Keratinocyte (primary cell): ENCODE measurements around the gene CLDND1.

ENCODE experiments used
- CTCF ChIP-seq, 3 experiments: IDR thresholded peaks in 1 of 3; conservative IDR thresholded peaks in 1 of 3; optimal IDR thresholded peaks in 1 of 3; 2 replicates in 2 of 3; 3 replicates in 1 of 3; pipeline versions ENCODE3 to v1.5.1; 2011; ENCODE audit warnings: low read length in 3 of 3, mild to moderate bottlenecking in 3 of 3, moderate library complexity in 2 of 3, control low read depth in 1 of 3, inconsistent platforms in 1 of 3; ENCODE audit not compliant: insufficient read depth in 2 of 3; ENCODE audit errors: extremely low read depth in 1 of 3
- EZH2 ChIP-seq: IDR thresholded peaks from one replicate; pipeline ENCODE4 v1.6.1; 2012; ENCODE audit warnings: inconsistent platforms, mild to moderate bottlenecking, low read length, moderate library complexity

GRCh38 chr3:98483626-98484025, 39.1 kb downstream of the CLDND1 start:
- no peak for TF ChIP-seq EZH2
- TF ChIP-seq CTCF (optimal IDR thresholded peaks at IDR 0.05 in 1 of 3, IDR thresholded peaks at IDR 0.05 in 1 of 3, conservative IDR thresholded peaks at IDR 0.05 in 1 of 3; ENCODE audit: extremely low read depth in 1 of 3, insufficient read depth in 2 of 3, low read length in 3 of 3): no peak
